GM10266 (cell line): ENCODE measurements around the gene ABHD5.

Experiments used
- DNase-seq: peaks from one replicate; pipeline ENCODE4 v3.0.0; 2012; ENCODE audit errors: extremely low spot score
- CTCF ChIP-seq: IDR thresholded peaks from 2 replicates; pipeline ENCODE4 v1.5.1; 2012; ENCODE audit warnings: mild to moderate bottlenecking, low read depth; ENCODE audit not compliant: control insufficient read depth, insufficient read depth; ENCODE audit errors: missing control alignments

Gene ABHD5

GRCh38 chr3:43728947-43729346 lies 38.2 kb downstream of the ABHD5 start:
- no peak for TF ChIP-seq CTCF
- DNase-seq: no peak

DNA sequence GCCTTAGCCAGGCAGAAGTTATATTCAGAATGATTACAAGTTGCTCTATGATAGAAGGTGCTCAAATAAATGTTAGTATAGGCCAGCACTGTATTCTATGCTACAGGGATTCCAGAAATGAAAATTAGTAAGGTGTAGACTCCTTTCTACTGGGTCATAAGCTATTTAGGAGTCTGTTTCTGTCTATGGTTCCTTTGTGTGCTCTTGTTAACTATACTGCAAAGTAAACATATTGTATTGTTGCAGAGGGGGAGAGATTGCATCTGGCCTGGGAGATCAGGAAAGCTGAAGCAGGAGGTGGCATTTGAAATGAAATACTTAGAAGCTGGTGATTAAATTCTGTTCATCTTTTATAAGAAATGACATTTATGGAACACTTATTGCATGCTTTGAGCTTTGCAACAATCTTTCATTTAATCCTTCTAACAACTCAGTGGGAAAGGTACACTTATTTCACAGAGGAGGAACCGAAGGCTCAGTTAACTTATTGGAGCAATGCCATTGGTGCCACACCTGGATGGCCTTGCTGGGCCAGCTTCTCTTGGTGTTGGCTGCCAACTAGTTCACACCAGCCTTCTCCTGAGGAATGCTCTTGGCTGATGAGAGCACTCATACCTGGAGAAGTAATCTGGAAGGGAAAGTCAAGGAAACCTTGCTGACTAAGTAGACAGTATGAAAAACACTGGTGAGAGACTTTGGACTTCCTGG lies 39.1 kb downstream of the ABHD5 start:
- no peak for DNase-seq

DNA sequence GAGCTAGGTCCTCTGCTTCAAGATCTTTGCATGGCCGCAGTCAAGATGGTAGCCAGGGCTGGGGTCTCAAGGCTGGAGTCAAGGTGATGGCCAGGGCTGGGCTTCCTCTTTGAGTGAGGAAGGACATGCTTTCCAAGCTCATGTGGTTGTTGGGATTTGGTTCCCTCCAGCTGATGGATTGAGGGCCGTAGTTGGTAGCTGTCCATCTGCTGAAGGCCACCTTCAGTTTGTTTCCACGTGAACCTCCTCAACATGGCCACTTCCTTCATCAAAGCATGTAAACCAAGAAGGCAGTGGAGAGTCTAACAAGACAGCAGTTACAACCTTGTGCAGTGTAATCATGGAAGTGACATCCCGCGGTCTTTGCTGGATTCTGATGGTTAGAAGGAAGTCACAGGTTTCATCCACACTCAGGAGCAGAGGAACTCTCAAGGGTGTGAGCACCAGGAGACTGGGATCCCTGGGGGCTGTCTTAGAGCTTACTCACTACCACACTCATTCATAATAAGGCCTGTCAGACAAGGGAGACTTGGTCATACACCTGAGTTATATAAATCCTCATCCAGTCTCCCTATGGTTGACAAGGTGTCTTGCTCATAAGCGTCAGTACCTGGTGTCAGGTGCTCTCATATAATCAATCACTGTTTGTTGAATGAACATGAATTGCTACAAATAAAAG lies 42.1 kb downstream of the ABHD5 start:
- no peak for DNase-seq
- TF ChIP-seq CTCF: no peak

More for the DNA sequence above, 39.1 kb downstream of the ABHD5 start:
- no peak for TF ChIP-seq CTCF

GRCh38 chr3:43733459-43734384 lies 43.0 kb downstream of the ABHD5 start:
- DNase-seq: no peak

DNA sequence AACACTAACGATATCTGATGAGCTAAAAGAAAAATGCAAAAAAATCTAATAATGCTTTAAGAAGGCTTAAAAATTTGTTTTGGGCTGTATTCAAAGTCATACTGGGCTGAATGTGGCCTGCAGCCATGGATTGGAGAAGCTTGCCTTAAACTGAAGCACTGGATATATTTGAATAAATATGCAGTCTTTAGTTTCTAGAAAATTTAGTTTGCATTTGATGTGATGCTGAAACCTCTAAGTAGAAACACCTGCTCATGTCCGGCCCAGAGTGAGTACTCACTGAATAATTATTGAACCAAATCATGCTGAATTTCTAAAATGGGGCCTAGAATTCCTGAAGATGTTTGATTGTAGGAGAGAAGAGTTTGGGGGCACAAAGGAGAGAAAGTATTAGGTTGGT lies 43.9 kb downstream of the ABHD5 start:
- TF ChIP-seq CTCF: no peak
- no peak for DNase-seq

More at GRCh38 chr3:43733459-43734384, 43.0 kb downstream of the ABHD5 start:
- TF ChIP-seq CTCF: no peak

GRCh38 chr3:43735618-43736017 lies 44.9 kb downstream of the ABHD5 start:
- no peak for TF ChIP-seq CTCF
- no peak for DNase-seq
